Activated T-cell treated with anti-CD3 and anti-CD28 coated beads, Interleukin-2, amount 50 U/mL, for 1 hour (primary cell): ENCODE data around the gene TGFB3.
"Not testable (repeated sequence)": the region's sequence is repeated elsewhere in the genome, so short reads cannot be mapped to it uniquely, and the experiment has no call there.

Experiments used
- DNase-seq: peaks from one replicate; pipeline ENCODE4 v3.0.0-alpha.2; 2020

Gene TGFB3

GRCh38 chr14:75981426-75982265, at the start of gene TGFB3:
TSS of gene TGFB3 (minus strand) at chr14:75981995. CDS start at chr14:75980893, 1,102 bp downstream.
- no peak for DNase-seq

GRCh38 chr14:76024211-76024907, 42.6 kb upstream of the TGFB3 start:
- no peak for DNase-seq

GRCh38 chr14:76023757-76024156, 42.0 kb upstream of the TGFB3 start:
- DNase-seq: no peak

GRCh38 chr14:76022991-76023390, 41.2 kb upstream of the TGFB3 start:
- no peak for DNase-seq

- no peak for DNase-seq
Measured at GRCh38 chr14:76019676-76020075, 37.9 kb upstream of the TGFB3 start.

GRCh38 chr14:76015668-76016067, 33.9 kb upstream of the TGFB3 start:
- DNase-seq: no peak

- DNase-seq: no peak
Measured at GRCh38 chr14:76015191-76015590, 33.4 kb upstream of the TGFB3 start.

GRCh38 chr14:76012354-76012753, 30.6 kb upstream of the TGFB3 start:
- no peak for DNase-seq

GRCh38 chr14:76011930-76012329, 30.1 kb upstream of the TGFB3 start:
- DNase-seq: no peak

- not testable (repeated sequence) for DNase-seq
Measured at GRCh38 chr14:76009627-76010026, 27.8 kb upstream of the TGFB3 start.

- DNase-seq: no peak
Measured at GRCh38 chr14:76007852-76008251, 26.1 kb upstream of the TGFB3 start.

- no peak for DNase-seq
Measured at GRCh38 chr14:76007379-76007778, 25.6 kb upstream of the TGFB3 start.

GRCh38 chr14:76006253-76006652, 24.5 kb upstream of the TGFB3 start:
- no peak for DNase-seq

- no peak for DNase-seq
Measured at GRCh38 chr14:76002383-76002782, 20.6 kb upstream of the TGFB3 start.

- no peak for DNase-seq
Measured at GRCh38 chr14:75999511-76000190, 17.9 kb upstream of the TGFB3 start.

GRCh38 chr14:75996488-75996887, 14.7 kb upstream of the TGFB3 start:
- DNase-seq: no peak

- no peak for DNase-seq
Measured at GRCh38 chr14:75995372-75996041, 13.7 kb upstream of the TGFB3 start.

- no peak for DNase-seq
Measured at GRCh38 chr14:75993567-75994041, 11.8 kb upstream of the TGFB3 start.

GRCh38 chr14:75991753-75992152, 10.0 kb upstream of the TGFB3 start:
- no peak for DNase-seq

- no peak for DNase-seq
Measured at GRCh38 chr14:75990297-75990696, 8.5 kb upstream of the TGFB3 start.

GRCh38 chr14:75989134-75989533, 7.3 kb upstream of the TGFB3 start:
- no peak for DNase-seq

- no peak for DNase-seq
Measured at GRCh38 chr14:75987201-75987970, 5.6 kb upstream of the TGFB3 start.
